ENCODE results near the gene CELF1. TPM values are rescaled to one million over a fixed set of nuclear protein-coding genes. Genes with fewer than 3 reads are reported as not detected.

CELF1 gene
- total RNA-seq, 1 experiment from 2014 or later = 157 TPM

DNA sequence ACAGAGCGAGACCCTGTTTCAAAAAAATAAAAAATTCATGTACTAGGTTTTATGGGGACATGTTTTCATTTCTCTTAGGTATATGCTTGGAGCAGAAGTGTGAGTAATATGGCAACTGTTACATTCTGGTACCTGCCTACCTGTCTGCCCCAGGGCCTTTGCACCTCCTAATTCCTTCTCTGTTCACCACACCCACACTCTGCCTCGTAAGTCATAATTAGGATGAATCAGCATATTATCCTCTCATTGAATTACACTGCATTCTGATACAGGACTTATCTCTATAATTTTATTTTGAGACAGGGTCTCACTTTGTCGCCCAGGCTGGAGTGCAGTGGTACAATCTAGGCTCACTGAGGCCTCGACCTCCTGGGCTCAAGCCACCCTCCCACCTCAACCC lies 100.9 kb downstream of the CELF1 start:
- no peak overlapping the region for H3K4me3 Mint-ChIP-seq (ENCODE audit: low read depth, unreplicated experiment)
- no peak overlapping the region for H3K27ac Mint-ChIP-seq (ENCODE audit: unreplicated experiment)
- no peaks in the 10 kb centered on the region for H3K27me3 Mint-ChIP-seq (ENCODE audit: unreplicated experiment)
- DNase-seq = no peak
- TF ChIP-seq, protein P1, sequence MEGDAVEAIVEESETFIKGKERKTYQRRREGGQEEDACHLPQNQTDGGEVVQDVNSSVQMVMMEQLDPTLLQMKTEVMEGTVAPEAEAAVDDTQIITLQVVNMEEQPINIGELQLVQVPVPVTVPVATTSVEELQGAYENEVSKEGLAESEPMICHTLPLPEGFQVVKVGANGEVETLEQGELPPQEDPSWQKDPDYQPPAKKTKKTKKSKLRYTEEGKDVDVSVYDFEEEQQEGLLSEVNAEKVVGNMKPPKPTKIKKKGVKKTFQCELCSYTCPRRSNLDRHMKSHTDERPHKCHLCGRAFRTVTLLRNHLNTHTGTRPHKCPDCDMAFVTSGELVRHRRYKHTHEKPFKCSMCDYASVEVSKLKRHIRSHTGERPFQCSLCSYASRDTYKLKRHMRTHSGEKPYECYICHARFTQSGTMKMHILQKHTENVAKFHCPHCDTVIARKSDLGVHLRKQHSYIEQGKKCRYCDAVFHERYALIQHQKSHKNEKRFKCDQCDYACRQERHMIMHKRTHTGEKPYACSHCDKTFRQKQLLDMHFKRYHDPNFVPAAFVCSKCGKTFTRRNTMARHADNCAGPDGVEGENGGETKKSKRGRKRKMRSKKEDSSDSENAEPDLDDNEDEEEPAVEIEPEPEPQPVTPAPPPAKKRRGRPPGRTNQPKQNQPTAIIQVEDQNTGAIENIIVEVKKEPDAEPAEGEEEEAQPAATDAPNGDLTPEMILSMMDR (IDR thresholded peaks at IDR 0.05; ENCODE audit: unreplicated experiment) = no peak
- H3K36me3 Mint-ChIP-seq (ENCODE audit: insufficient read depth, unreplicated experiment) = peaks cover 31% of the 10 kb centered on the region
- no peaks in the 10 kb centered on the region for H3K9me3 Mint-ChIP-seq (ENCODE audit: low read depth, unreplicated experiment)
- H3K4me1 Mint-ChIP-seq (ENCODE audit: low read depth, unreplicated experiment) = no peaks in the 10 kb centered on the region
- no TSS peak for BruUV-seq (replicated peaks)
- intact Hi-C loops (cut with micrococcal nuclease; ENCODE audit: unreplicated experiment) = loop anchor here (5.0 kb wide), 1 partner anchor 80 kb away; no protein-coding TSS in a partner anchor
- CTCF ChIA-PET = no interaction called here

DNA sequence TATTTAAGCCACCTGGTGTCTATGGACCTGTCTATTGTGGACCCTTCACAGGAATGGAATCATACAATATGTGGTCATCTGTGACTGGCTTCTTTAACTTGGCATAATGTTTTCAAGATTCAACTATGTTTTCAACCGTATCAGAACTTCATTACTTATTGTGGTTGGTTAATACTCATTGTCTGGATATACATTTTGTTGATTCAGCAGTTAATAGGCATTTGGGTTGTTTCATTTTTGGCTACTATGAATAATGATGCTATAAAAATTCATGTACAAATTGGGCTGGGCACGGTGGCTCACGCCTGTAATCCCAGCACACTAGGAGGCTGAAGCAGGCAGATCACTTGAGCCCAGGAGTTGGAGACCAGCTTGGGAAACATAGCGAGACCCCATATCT lies 101.5 kb downstream of the CELF1 start:
- H3K4me1 Mint-ChIP-seq (ENCODE audit: low read depth, unreplicated experiment) = no peaks in the 10 kb centered on the region
- H3K4me3 Mint-ChIP-seq (ENCODE audit: low read depth, unreplicated experiment) = no peak overlapping the region
- H3K9me3 Mint-ChIP-seq (ENCODE audit: low read depth, unreplicated experiment) = no peaks in the 10 kb centered on the region
- intact Hi-C loops (cut with micrococcal nuclease; ENCODE audit: unreplicated experiment) = loop anchor here (5.0 kb wide), 1 partner anchor 79 kb away; no protein-coding TSS in a partner anchor
- peaks cover 31% of the 10 kb centered on the region for H3K36me3 Mint-ChIP-seq (ENCODE audit: insufficient read depth, unreplicated experiment)
- CTCF ChIA-PET = no interaction called here
- BruUV-seq (replicated peaks) = no TSS peak
- no peaks in the 10 kb centered on the region for H3K27me3 Mint-ChIP-seq (ENCODE audit: unreplicated experiment)
- DNase-seq = no peak
- TF ChIP-seq, protein P1 (IDR thresholded peaks at IDR 0.05; ENCODE audit: unreplicated experiment) = no peak
- no peak overlapping the region for H3K27ac Mint-ChIP-seq (ENCODE audit: unreplicated experiment)

DNA sequence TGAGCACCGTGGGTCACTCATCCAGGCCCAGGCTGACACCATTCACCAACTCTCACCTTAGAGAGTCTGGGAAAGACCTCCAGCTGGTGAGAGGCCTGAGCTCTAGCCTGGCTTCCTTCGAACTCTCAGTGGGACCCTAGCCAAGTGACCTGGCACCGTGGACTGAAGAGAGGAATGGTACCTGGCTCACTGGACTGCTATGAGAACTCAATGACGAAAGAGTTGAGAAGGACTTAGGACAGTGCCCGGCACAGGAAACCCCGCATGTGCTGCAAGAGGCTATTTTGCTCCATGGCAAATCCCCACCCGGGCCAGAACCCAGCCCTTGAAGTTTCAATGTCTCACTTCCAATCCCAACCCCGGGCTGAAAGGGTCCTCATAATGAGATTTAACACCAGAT lies 103.4 kb downstream of the CELF1 start:
- Mint-ChIP-seq H3K9me3 (ENCODE audit: low read depth, unreplicated experiment) (no peaks in the 10 kb centered on the region), H3K27ac (ENCODE audit: unreplicated experiment) (no peak overlapping the region), H3K4me1 (ENCODE audit: low read depth, unreplicated experiment) (no peaks in the 10 kb centered on the region), H3K27me3 (ENCODE audit: unreplicated experiment) (no peaks in the 10 kb centered on the region), H3K4me3 (ENCODE audit: low read depth, unreplicated experiment) (no peak overlapping the region), H3K36me3 (ENCODE audit: insufficient read depth, unreplicated experiment) (peaks cover 27% of the 10 kb centered on the region)
- CTCF ChIA-PET = no interaction called here
- DNase-seq = no peak
- TF ChIP-seq, protein P1 (IDR thresholded peaks at IDR 0.05; ENCODE audit: unreplicated experiment) = no peak
- intact Hi-C loops (cut with micrococcal nuclease; ENCODE audit: unreplicated experiment) = no loop called here
- no TSS peak for BruUV-seq (replicated peaks)

DNA sequence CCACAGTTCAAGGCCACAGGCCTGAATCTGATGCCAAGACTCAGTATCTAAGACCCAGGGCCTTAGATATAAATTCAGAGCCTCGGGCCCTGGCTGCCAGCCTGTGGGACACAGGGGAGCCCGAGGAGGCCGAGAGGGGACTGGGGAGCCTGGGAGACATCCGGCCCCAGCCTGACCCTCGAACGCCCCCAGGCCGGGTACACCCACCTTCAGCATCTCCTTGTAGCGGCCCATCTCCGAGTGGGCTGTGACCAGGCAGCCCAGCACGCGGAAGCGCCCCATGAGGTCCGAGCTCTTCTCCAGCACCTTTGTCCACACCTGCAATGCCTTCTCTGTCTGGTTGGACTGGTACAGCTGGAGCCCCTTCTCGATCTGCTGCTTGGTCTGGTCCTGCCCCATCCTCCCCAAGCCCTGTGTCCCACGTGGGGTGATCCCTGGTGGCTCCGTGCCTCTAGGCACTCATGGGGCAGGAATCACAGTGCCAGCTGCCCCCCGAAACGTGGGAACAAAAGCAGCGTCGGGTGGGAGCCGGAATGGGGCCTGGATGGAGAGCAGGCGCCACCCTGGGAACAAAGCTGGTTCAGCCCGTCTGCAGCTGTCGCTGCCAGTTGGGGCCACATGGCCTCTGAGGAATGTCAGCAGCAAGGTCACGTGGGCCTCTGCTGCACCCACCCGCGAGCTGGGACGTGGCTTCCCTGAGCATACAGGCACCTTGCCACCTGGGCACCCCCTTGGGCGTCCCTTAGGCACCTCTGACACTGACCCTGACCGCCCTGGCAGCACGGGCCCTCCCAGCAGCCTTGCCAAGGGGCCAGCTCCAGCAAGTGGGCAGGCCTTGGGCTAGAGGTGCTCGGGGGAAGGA lies 104.1 kb downstream of the CELF1 start, which contains the start of gene RAPSN:
Gene RAPSN (minus strand): TSS at position 571 of the 862 bp plus-strand sequence. CDS start 172 bp downstream, at position 399.
- no TSS peak for BruUV-seq (replicated peaks)
- Mint-ChIP-seq H3K9me3 (ENCODE audit: low read depth, unreplicated experiment) (no peaks in the 10 kb centered on the region), H3K36me3 (ENCODE audit: insufficient read depth, unreplicated experiment) (peaks cover 19% of the 10 kb centered on the region), H3K4me1 (ENCODE audit: low read depth, unreplicated experiment) (no peaks in the 10 kb centered on the region), H3K27ac (ENCODE audit: unreplicated experiment) (no peak within 1 kb of the TSS), H3K4me3 (ENCODE audit: low read depth, unreplicated experiment) (no peak within 1 kb of the TSS), H3K27me3 (ENCODE audit: unreplicated experiment) (no peaks in the 10 kb centered on the region)
- intact Hi-C loops (cut with micrococcal nuclease; ENCODE audit: unreplicated experiment) = no loop called here
- no peak for DNase-seq
- CTCF ChIA-PET = interaction anchor here (0.6 kb wide), 1 partner anchor 1817 kb away, joined by 3 read pairs; no protein-coding TSS in a partner anchor
- TF ChIP-seq, protein P1 (IDR thresholded peaks at IDR 0.05; ENCODE audit: unreplicated experiment) = no peak

Measured in Calu3 (cell line).